Measurements from ENCODE around the gene QSER1. TPM values are rescaled to one million over a fixed set of nuclear protein-coding genes. Genes with fewer than 3 reads are reported as not detected.

Gene QSER1
- total RNA-seq, 1 donor from 2014 or later: 21.6 TPM

GRCh38 chr11:33018840-33019239 is 126.2 kb downstream of the QSER1 start:
- H3K36me3 ChIP-seq (ENCODE audit: control insufficient read depth, insufficient read depth, low read length): no peaks in the 10 kb centered on the region
- TF ChIP-seq, protein P1, sequence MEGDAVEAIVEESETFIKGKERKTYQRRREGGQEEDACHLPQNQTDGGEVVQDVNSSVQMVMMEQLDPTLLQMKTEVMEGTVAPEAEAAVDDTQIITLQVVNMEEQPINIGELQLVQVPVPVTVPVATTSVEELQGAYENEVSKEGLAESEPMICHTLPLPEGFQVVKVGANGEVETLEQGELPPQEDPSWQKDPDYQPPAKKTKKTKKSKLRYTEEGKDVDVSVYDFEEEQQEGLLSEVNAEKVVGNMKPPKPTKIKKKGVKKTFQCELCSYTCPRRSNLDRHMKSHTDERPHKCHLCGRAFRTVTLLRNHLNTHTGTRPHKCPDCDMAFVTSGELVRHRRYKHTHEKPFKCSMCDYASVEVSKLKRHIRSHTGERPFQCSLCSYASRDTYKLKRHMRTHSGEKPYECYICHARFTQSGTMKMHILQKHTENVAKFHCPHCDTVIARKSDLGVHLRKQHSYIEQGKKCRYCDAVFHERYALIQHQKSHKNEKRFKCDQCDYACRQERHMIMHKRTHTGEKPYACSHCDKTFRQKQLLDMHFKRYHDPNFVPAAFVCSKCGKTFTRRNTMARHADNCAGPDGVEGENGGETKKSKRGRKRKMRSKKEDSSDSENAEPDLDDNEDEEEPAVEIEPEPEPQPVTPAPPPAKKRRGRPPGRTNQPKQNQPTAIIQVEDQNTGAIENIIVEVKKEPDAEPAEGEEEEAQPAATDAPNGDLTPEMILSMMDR (IDR thresholded peaks at IDR 0.05; ENCODE audit: insufficient read depth, low read length, poor library complexity, severe bottlenecking): no peak

GRCh38 chr11:33021501-33021900 is 128.9 kb downstream of the QSER1 start:
- TF ChIP-seq, protein P1 (IDR thresholded peaks at IDR 0.05; ENCODE audit: insufficient read depth, low read length, poor library complexity, severe bottlenecking): no peak
- Histone ChIP-seq H3K4me3 (ENCODE audit: low read depth, low read length) (no peak overlapping the region), H3K27me3 (ENCODE audit: control insufficient read depth, insufficient read depth, low read length) (no peaks in the 10 kb centered on the region), H3K36me3 (ENCODE audit: control insufficient read depth, insufficient read depth, low read length) (no peaks in the 10 kb centered on the region)
- DNase-seq (ENCODE audit: low read depth): no peak

More at GRCh38 chr11:33018840-33019239, 126.2 kb downstream of the QSER1 start:
- no peak overlapping the region for H3K4me3 ChIP-seq (ENCODE audit: low read depth, low read length)
- no peak for DNase-seq (ENCODE audit: low read depth)
- no peaks in the 10 kb centered on the region for H3K27me3 ChIP-seq (ENCODE audit: control insufficient read depth, insufficient read depth, low read length)

DNA sequence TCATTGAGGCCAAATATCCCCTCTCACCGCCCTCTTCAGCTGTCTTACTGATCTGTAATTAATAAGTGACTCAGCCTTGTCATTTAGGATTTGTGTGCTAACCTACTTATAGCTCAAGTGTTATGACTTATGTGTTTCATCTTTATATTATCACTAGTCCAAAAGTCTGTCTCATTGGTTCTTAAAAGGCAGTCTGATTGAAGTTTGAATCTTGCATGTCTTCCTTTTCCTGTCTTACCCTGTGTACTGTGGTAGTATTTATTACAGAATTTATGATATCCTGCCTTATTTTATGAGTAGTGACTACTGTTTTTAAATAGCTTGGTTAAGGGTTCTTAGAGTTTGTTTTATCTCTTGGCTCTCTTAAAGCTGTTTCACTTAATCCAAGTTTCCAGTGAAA is 129.3 kb downstream of the QSER1 start:
- Histone ChIP-seq H3K27me3 (ENCODE audit: control insufficient read depth, insufficient read depth, low read length) (no peaks in the 10 kb centered on the region), H3K4me3 (ENCODE audit: low read depth, low read length) (no peak overlapping the region), H3K36me3 (ENCODE audit: control insufficient read depth, insufficient read depth, low read length) (no peaks in the 10 kb centered on the region)
- TF ChIP-seq, protein P1 (IDR thresholded peaks at IDR 0.05; ENCODE audit: insufficient read depth, low read length, poor library complexity, severe bottlenecking): no peak
- no peak for DNase-seq (ENCODE audit: low read depth)

DNA sequence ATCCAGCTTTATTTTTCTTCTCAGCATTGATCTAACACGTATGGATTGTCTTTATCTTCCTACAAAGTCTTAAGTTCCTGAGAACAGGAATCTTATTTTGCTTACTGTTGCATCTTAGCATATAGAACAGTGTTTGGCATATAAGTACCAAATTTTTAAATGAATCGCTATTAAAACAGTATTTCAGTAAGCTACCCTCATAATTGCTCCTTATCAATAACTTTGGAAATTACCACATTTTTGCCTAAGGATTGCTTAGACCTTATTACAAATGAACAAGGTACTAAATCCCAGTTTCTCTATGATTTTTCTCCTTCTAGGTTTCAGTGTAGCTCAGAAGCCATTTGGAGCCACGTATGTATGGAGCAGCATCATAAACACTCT is 132.7 kb downstream of the QSER1 start:
- Histone ChIP-seq H3K36me3 (ENCODE audit: control insufficient read depth, insufficient read depth, low read length) (no peaks in the 10 kb centered on the region), H3K27me3 (ENCODE audit: control insufficient read depth, insufficient read depth, low read length) (no peaks in the 10 kb centered on the region), H3K4me3 (ENCODE audit: low read depth, low read length) (no peak overlapping the region)
- no peak for DNase-seq (ENCODE audit: low read depth)
- TF ChIP-seq, protein P1 (IDR thresholded peaks at IDR 0.05; ENCODE audit: insufficient read depth, low read length, poor library complexity, severe bottlenecking): no peak

DNA sequence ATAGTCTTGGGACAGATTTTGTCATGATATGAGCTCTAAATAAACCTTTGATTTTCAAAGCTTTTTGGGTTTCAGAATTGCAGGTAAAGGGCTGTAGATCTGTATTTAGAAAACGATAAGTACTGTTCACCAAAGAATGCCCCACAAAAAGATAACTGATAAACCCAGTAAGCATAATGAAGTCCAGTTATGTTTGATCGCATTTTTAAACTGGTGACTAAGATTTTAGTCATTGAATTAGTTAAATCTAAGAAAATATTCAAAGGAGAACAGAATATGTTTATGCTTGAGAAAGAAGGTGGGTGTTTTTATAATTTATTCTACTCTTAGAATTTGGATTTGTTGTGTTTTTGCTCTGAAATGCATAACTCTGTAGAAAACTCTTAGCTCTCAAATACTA is 134.6 kb downstream of the QSER1 start:
- no peak for DNase-seq (ENCODE audit: low read depth)
- Histone ChIP-seq H3K27me3 (ENCODE audit: control insufficient read depth, insufficient read depth, low read length) (no peaks in the 10 kb centered on the region), H3K4me3 (ENCODE audit: low read depth, low read length) (no peak overlapping the region), H3K36me3 (ENCODE audit: control insufficient read depth, insufficient read depth, low read length) (no peaks in the 10 kb centered on the region)
- TF ChIP-seq, protein P1 (IDR thresholded peaks at IDR 0.05; ENCODE audit: insufficient read depth, low read length, poor library complexity, severe bottlenecking): no peak

DNA sequence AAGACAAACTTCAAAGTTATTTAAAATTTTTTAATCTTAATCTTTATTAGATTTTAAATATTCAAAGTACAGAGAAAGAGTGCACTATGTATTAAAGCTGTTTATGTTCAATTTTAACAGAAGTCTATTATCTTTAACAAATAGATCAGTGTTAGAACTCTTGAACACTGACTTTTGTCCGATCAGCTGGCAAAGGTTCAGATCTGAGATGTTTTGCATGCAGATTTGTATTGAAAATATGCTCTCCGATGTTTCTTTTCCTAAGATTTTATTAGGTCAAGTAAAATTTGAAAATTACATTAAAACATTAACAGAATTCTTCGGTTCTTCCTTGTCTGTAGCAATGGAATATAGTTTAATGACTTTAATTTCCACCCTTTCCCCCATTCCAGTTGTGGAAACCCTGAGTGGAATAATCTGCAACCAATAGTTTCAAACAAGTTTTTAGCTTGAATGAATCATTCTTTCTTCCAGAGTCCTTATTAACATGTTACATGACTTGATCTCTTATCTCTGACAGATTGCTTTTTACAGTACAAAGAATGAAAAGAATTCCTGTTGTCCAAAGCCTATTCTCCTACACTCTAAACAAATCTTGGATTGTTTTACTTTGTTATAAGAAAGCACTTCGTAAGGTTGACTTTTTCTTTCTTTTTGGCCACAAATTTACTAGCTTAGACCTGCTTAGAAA is 135.4 kb downstream of the QSER1 start:
- no peaks in the 10 kb centered on the region for H3K27me3 ChIP-seq (ENCODE audit: control insufficient read depth, insufficient read depth, low read length)
- no peak for DNase-seq (ENCODE audit: low read depth)
- no peak overlapping the region for H3K4me3 ChIP-seq (ENCODE audit: low read depth, low read length)
- no peaks in the 10 kb centered on the region for H3K36me3 ChIP-seq (ENCODE audit: control insufficient read depth, insufficient read depth, low read length)
- TF ChIP-seq, protein P1 (IDR thresholded peaks at IDR 0.05; ENCODE audit: insufficient read depth, low read length, poor library complexity, severe bottlenecking): no peak

All from kidney epithelial cell (primary cell).